Stimulated activated effector memory CD8-positive, alpha-beta T cell treated with anti-CD3 and anti-CD28 coated beads, Interleukin-12 subunit alpha, Interleukin-12 subunit beta, amount 100 ng/mL, for 72 hours (primary cell): ENCODE data around the gene LRIG1.

ENCODE experiments used
- ATAC-seq: fragments of 150-1000 bp; cut with Tn5 transposase; 2 replicates; pipeline ENCODE4 v1.10.0; 2021
- DNase-seq, 2 donors: peaks; one replicate each; pipeline ENCODE4 v3.0.0; 2021 to 2022; ENCODE audit warnings: low spot score in 2 of 2
- H3K27ac Mint-ChIP-seq: one replicate; pipeline ENCODE4 v1.8.0; 2022; ENCODE audit warnings: mild to moderate bottlenecking, mixed read lengths
- H3K36me3 Mint-ChIP-seq: one replicate; pipeline ENCODE4 v1.8.0; 2022; ENCODE audit warnings: mild to moderate bottlenecking, mixed read lengths
- H3K4me1 Mint-ChIP-seq: one replicate; pipeline ENCODE4 v1.8.0; 2022; ENCODE audit warnings: mixed read lengths
- H3K4me3 Mint-ChIP-seq: one replicate; pipeline ENCODE4 v1.8.0; 2022; ENCODE audit warnings: mild to moderate bottlenecking, mixed read lengths
- H3K9me3 Mint-ChIP-seq: one replicate; pipeline ENCODE4 v1.8.0; 2022; ENCODE audit warnings: mixed read lengths

LRIG1 gene

DNA sequence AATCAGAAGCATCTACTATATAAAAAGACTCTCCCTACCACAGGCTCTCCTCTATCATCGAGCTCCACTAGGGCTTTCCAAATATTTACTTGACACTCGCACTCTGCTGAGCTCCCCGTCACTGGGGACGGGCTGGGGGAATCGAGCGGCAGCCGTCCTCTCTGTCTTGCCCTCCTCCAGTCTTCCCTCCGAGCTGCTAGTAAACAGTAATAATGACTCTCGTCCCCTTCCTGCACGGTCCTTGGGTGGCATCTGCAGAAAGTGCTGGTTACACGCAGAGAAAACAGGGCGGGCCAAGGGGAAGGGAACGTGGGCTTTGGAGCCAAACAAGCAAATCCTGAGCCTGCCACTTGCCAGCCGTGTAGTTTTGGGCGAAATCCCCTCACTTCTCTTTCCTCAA is 96.6 kb downstream of the LRIG1 start:
- no peak for DNase-seq
- H3K36me3 Mint-ChIP-seq: peaks cover 47% of the 10 kb centered on the region
- no peak overlapping the region for H3K27ac Mint-ChIP-seq
- H3K4me1 Mint-ChIP-seq: no peaks in the 10 kb centered on the region
- no peak overlapping the region for H3K4me3 Mint-ChIP-seq
- no peaks in the 10 kb centered on the region for H3K9me3 Mint-ChIP-seq
- no peak for ATAC-seq

DNA sequence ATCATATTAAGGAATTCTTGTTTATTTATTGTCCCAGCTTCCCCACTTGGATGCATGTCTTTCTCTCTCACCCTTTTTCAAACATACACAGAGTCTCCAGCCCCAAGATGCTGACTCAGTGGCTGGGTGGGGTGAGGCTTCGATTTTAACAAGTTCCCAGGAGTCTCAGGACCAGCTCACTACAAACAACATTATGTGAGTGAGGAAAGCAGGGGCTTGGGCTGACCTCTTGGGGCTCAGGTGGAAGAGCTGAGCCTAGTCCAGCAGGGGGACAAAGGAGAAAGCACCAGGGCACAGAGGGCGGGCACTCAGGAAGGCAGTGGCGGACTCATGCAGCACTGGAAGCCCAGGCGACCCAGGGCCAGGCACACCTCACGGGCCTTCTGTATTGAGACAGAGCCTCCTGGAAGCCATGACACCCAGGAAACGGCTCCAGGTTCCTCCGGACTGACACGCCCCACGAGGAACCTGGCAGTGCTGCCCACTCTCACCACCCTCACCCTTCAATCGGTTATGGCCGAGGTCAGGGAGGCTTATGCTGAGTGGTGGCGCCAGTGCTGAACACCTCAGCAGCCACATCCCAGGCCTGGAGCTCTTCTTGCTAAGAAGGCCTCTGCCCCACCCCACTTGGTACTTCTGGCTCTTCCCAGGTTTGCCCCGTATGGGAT is 97.4 kb downstream of the LRIG1 start:
- Mint-ChIP-seq H3K27ac (peak overlapping the region; percentile 18), H3K9me3 (no peaks in the 10 kb centered on the region), H3K36me3 (peaks cover 47% of the 10 kb centered on the region), H3K4me3 (no peak overlapping the region), H3K4me1 (peaks cover 3% of the 10 kb centered on the region)
- DNase-seq (no peak), ATAC-seq (no peak)

GRCh38 chr3:66402596-66403290 is 98.1 kb downstream of the LRIG1 start:
- Mint-ChIP-seq H3K36me3 (peaks cover 48% of the 10 kb centered on the region), H3K4me3 (no peak overlapping the region), H3K4me1 (peaks cover 7% of the 10 kb centered on the region), H3K27ac (peak overlapping the region; percentile 18), H3K9me3 (no peaks in the 10 kb centered on the region)
- ATAC-seq (no peak), DNase-seq (no peak)

DNA sequence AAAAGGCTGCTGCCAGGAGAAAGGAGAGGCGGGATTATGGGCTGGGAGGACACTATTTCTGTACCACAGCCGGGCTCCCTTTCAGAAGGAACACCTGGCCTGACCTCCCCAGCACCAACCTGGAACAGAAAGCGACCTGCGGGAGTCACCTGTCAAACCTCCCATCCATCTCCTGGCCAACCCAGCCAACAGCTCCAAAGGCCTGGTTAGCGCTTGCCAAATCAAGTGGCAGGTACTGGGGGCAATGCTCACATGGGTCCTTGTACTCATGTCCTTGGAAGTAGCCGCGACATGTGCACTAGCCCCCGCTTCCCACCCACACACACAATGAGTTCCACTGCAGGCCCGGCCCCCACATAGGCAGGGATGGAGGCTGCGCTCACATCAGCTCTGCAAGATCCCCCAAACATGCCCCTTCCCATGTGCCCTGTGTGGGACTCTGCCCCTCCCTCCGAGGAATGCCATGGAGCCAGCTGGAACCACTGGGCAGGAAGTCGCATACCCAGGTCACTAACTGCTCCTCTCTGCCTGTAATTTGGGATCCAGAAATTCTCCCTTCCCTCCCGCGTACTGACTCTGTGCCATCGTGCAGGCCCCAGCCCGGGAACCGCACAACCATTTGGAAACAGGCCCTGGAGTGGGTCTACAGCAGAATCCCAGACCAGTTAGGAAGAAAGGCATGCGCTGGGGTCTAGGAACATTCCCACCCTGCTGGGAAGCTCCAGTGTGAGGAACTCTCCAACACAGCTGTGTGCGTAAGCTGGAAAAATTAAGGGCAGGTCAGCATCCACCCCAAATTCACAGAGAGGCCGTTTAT is 98.9 kb downstream of the LRIG1 start:
- Mint-ChIP-seq H3K4me3 (no peak overlapping the region), H3K36me3 (peaks cover 51% of the 10 kb centered on the region), H3K27ac (peak overlapping the region; percentile 32), H3K9me3 (no peaks in the 10 kb centered on the region), H3K4me1 (peaks cover 7% of the 10 kb centered on the region)
- ATAC-seq (no peak), DNase-seq (no peak)

DNA sequence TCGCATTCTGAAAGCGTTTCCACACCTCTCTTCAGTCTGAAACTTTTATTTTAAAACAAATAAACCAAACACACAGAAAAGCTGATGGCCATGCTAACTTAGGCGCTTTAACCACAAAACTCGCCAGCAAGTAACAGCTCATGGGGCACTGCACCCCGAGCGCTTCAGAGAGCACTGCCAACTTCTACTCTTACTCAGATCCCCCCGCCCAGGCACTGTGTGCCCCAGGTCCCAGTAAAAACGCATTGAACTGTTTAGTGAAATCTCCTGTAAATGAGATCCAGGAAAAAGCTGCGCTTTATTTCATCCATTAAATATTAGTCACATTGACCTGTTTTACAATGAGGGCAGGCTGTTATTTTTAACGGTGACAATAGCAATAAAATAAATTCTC is 99.7 kb downstream of the LRIG1 start:
- Mint-ChIP-seq H3K27ac (peak overlapping the region; percentile 32), H3K4me1 (peaks cover 7% of the 10 kb centered on the region), H3K4me3 (no peak overlapping the region), H3K36me3 (peaks cover 58% of the 10 kb centered on the region), H3K9me3 (no peaks in the 10 kb centered on the region)
- no peak for ATAC-seq
- DNase-seq: no peak

DNA sequence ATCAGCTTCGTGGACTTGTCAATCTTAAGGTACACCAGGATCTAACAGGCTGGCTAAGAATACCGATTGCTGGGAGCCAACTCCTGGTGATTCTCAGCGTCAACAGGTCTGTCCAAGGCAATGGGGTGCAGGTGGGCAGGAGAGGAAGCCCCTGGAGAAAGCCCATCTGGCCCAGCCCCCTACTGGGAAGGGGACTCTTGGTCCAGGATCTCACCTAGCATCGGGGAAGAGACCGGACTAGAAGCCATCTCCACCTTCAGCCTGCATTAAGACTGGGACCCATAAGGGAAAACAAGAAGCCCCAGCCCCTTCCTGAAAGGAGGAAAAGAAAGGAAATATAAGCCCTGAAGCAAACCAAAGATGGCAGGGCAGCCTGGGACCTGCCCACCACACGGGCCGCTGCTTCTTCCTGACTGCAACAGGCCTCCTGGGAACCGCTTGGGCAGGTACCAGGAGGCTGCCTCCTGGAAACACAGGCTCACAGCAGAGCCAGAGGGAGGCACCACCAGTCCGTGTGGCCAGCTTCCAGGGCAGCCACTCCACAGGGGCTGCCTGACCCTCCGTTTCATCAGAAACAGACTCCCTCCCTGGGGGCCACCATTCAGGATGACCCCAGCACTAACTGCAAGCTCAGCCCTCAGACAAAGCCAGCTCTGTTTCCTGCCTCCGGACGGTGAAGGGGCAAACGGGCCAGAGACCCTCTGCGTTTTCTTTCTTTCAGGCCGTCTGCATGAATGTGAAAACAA is 100.2 kb downstream of the LRIG1 start:
- peaks cover 58% of the 10 kb centered on the region for H3K36me3 Mint-ChIP-seq
- no peak for DNase-seq
- no peak for ATAC-seq
- H3K4me1 Mint-ChIP-seq: peaks cover 7% of the 10 kb centered on the region
- no peak overlapping the region for H3K4me3 Mint-ChIP-seq
- H3K9me3 Mint-ChIP-seq: no peaks in the 10 kb centered on the region
- no peak overlapping the region for H3K27ac Mint-ChIP-seq

GRCh38 chr3:66399529-66400232 is 101.1 kb downstream of the LRIG1 start:
- H3K4me3 Mint-ChIP-seq: no peak overlapping the region
- no peak for DNase-seq
- ATAC-seq: no peak
- no peaks in the 10 kb centered on the region for H3K9me3 Mint-ChIP-seq
- peaks cover 57% of the 10 kb centered on the region for H3K36me3 Mint-ChIP-seq
- no peak overlapping the region for H3K27ac Mint-ChIP-seq
- peaks cover 13% of the 10 kb centered on the region for H3K4me1 Mint-ChIP-seq

DNA sequence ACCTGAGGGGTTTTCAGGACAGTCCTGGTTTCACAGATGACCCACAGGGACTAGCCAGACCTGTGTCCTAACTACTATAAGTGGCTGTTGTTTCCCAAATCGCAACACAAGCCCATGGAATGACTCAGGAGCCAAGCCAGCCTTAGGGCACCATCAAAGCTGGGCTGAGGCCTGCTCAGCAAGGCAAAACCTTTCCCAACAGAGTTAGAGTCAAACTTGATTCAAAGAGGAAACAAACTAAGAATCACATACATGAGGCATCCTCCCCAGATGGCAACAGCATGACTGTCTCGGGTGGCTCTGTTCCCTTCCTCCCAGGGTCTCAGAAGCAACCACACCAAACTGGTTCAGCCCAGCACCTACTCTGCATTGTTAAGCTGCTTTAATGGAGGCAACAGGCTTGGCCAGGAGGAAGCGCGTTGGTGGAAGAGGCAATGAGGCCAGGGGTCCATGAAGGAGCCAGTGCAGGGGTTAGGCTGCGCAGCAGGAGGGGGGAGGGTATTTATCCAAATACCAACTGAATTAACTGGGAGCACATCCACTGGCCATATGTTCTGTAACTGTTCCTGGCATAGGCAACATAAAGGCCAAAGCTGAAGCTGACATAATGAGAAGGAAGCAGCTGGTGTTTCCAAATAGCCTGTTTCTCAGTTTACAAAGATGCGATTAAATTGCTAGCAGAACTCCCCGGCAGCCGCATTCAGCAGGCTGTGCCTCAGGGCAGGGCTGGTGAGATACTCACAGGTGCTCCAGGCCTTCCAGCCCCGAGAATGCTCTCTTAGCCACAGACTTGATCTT is 102.4 kb downstream of the LRIG1 start:
- peaks cover 57% of the 10 kb centered on the region for H3K36me3 Mint-ChIP-seq
- H3K4me1 Mint-ChIP-seq: peaks cover 25% of the 10 kb centered on the region
- peak overlapping the region; percentile 69 for H3K27ac Mint-ChIP-seq
- ATAC-seq (no peak), DNase-seq (no peak)
- no peak overlapping the region for H3K4me3 Mint-ChIP-seq
- no peaks in the 10 kb centered on the region for H3K9me3 Mint-ChIP-seq

DNA sequence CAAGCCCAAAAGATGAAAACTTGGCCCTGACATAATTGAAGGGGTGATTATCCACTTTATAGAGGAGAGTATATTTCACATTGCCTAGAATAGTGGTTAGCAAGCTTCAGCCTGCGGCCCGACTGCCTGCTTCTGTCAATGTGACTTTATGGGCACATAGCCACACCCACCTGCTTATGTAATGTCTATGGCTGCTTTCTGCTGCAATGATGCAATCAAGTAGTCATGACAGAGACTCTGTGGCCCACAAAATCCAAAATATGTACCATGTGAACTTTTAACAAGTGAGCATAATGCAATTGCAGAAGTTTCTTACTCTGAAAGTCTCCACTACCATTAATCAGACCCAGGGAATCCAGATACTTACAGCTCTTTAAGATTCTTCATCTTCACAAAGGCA is 103.1 kb downstream of the LRIG1 start:
- no peak overlapping the region for H3K4me3 Mint-ChIP-seq
- DNase-seq (no peak), ATAC-seq (no peak)
- H3K27ac Mint-ChIP-seq: peak overlapping the region; percentile 69
- H3K36me3 Mint-ChIP-seq: peaks cover 64% of the 10 kb centered on the region
- H3K9me3 Mint-ChIP-seq: no peaks in the 10 kb centered on the region
- H3K4me1 Mint-ChIP-seq: peaks cover 32% of the 10 kb centered on the region

GRCh38 chr3:66396888-66397287 is 103.9 kb downstream of the LRIG1 start:
- Mint-ChIP-seq H3K4me3 (no peak overlapping the region), H3K9me3 (no peaks in the 10 kb centered on the region), H3K36me3 (peaks cover 71% of the 10 kb centered on the region), H3K27ac (no peak overlapping the region), H3K4me1 (peaks cover 41% of the 10 kb centered on the region)
- DNase-seq (no peak), ATAC-seq (no peak)

DNA sequence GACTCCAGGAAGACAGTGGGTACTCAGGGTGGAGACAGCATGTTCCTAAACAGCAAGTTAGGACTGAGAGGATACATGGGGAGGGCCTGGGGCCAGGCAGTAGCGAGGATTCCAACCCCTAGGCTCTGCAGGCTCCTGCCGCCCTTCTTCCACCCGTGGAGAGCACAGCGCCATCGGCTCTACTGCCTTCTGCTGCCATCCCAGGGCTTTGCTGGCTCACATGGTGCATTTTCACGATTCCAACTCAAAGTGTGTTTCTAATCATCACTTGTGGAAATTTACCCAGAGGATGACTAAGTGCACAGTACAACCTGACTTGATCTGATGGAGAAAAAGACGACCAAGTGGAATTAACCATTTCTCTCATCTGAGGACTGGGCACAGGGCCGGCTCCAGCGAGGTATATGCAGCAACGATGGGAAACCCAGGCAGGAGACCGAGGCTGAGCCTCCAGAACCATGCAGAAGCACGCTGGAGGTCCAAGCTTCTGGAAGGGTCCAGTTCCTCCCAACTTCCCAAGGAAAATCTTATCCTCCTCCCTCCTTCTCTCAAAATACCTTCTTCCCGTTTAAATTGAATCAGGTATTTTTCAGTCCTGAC is 104.6 kb downstream of the LRIG1 start:
- Mint-ChIP-seq H3K4me1 (peaks cover 43% of the 10 kb centered on the region), H3K9me3 (no peaks in the 10 kb centered on the region), H3K4me3 (no peak overlapping the region), H3K27ac (no peak overlapping the region), H3K36me3 (peaks cover 68% of the 10 kb centered on the region)
- DNase-seq (no peak), ATAC-seq (no peak)

DNA sequence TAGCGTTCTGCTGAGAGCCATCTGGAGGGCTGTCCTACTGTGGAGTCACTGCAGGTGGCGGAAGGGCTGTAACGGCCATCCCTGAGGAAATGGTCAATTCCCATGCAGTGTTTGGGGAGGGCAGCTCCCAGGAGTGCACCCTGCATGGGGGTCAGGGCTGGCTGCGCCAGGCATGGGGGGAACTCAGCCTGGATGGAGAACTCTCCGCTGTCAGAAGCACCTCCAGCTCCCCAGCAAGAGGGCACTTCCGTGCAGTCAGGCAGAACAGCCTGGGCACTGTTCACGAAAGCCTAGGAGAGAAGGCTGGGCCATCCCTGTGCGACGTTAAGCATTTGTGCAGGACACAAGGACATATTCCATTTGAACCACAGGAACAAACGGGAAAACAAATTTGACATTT is 105.2 kb downstream of the LRIG1 start:
- DNase-seq (no peak), ATAC-seq (no peak)
- no peak overlapping the region for H3K4me3 Mint-ChIP-seq
- peaks cover 43% of the 10 kb centered on the region for H3K4me1 Mint-ChIP-seq
- H3K9me3 Mint-ChIP-seq: no peaks in the 10 kb centered on the region
- H3K36me3 Mint-ChIP-seq: peaks cover 64% of the 10 kb centered on the region
- H3K27ac Mint-ChIP-seq: peak overlapping the region; percentile 77

GRCh38 chr3:66394753-66395249 is 106.0 kb downstream of the LRIG1 start:
- Mint-ChIP-seq H3K27ac (peak overlapping the region; percentile 77), H3K4me3 (peak overlapping the region; percentile 48), H3K36me3 (peaks cover 64% of the 10 kb centered on the region), H3K4me1 (peaks cover 43% of the 10 kb centered on the region), H3K9me3 (no peaks in the 10 kb centered on the region)
- no peak for ATAC-seq
- no peak for DNase-seq
